IPS-20b (cell line): Measurements from ENCODE around the gene DCANP1.
"Not testable (repeated sequence)": the region's sequence is repeated elsewhere in the genome, so short reads cannot be mapped to it uniquely, and the experiment has no call there.

ENCODE experiments used
- H3K27ac ChIP-seq: one replicate; pipeline ENCODE4 v1.5.1; 2013; ENCODE audit warnings: low read length
- H3K27me3 ChIP-seq: 2 replicates; pipeline ENCODE4 v1.6.1; 2013; ENCODE audit warnings: mild to moderate bottlenecking, low read length, inconsistent platforms; ENCODE audit not compliant: insufficient read depth
- H3K36me3 ChIP-seq: 2 replicates; pipeline ENCODE4 v1.6.1; 2013; ENCODE audit warnings: low read depth, mild to moderate bottlenecking, inconsistent platforms, low read length, moderate library complexity; ENCODE audit not compliant: insufficient read depth
- H3K4me1 ChIP-seq: 2 replicates; pipeline ENCODE4 v1.6.1; 2013; ENCODE audit warnings: mild to moderate bottlenecking, control low read depth, inconsistent platforms, low read length, moderate library complexity; ENCODE audit not compliant: insufficient read depth
- H3K4me3 ChIP-seq: 2 replicates; pipeline ENCODE4 v1.5.1; 2013; ENCODE audit warnings: mild to moderate bottlenecking, low read length, inconsistent platforms
- H3K9ac ChIP-seq: 2 replicates; pipeline ENCODE4 v1.6.1; 2013; ENCODE audit warnings: low read depth, mild to moderate bottlenecking, inconsistent platforms, low read length, moderate library complexity
- H3K9me3 ChIP-seq: 2 replicates; pipeline ENCODE4 v1.6.1; 2013; ENCODE audit warnings: mild to moderate bottlenecking, low read depth, low read length, inconsistent platforms; ENCODE audit not compliant: insufficient read depth

The DCANP1 gene

GRCh38 chr5:135447298-135447929, at the start of gene DCANP1:
Gene DCANP1 (minus strand): TSS chr5:135447348. CDS start chr5:135447108, 240 bp downstream.
- H3K27ac ChIP-seq = no peak within 1 kb of the TSS
- H3K9me3 ChIP-seq = no peaks in the 10 kb centered on the region
- H3K36me3 ChIP-seq = no peaks in the 10 kb centered on the region
- no peaks in the 10 kb centered on the region for H3K4me1 ChIP-seq
- no peak within 1 kb of the TSS for H3K4me3 ChIP-seq
- H3K9ac ChIP-seq = no peak within 1 kb of the TSS
- peaks cover 49% of the 10 kb centered on the region for H3K27me3 ChIP-seq

- Histone ChIP-seq H3K27me3 (peaks cover 97% of the 10 kb centered on the region), H3K4me1 (peaks cover 18% of the 10 kb centered on the region)
- not testable (repeated sequence) for H3K4me3 ChIP-seq, H3K9ac ChIP-seq, H3K36me3 ChIP-seq, H3K9me3 ChIP-seq, H3K27ac ChIP-seq
Observed at GRCh38 chr5:135495531-135495930, 48.4 kb upstream of the DCANP1 start.

GRCh38 chr5:135494196-135494595, 47.0 kb upstream of the DCANP1 start:
- Histone ChIP-seq H3K36me3 (no peaks in the 10 kb centered on the region), H3K9me3 (no peaks in the 10 kb centered on the region), H3K4me3 (no peak overlapping the region), H3K9ac (no peak overlapping the region), H3K27me3 (peaks cover 100% of the 10 kb centered on the region), H3K27ac (no peak overlapping the region), H3K4me1 (peaks cover 26% of the 10 kb centered on the region)

- no peaks in the 10 kb centered on the region for H3K36me3 ChIP-seq
- H3K9ac ChIP-seq = no peak overlapping the region
- peaks cover 100% of the 10 kb centered on the region for H3K27me3 ChIP-seq
- peaks cover 24% of the 10 kb centered on the region for H3K4me1 ChIP-seq
- no peaks in the 10 kb centered on the region for H3K9me3 ChIP-seq
- no peak overlapping the region for H3K4me3 ChIP-seq
- no peak overlapping the region for H3K27ac ChIP-seq
Observed at GRCh38 chr5:135493406-135494180, 46.4 kb upstream of the DCANP1 start.

- Histone ChIP-seq H3K27me3 (peaks cover 100% of the 10 kb centered on the region), H3K4me1 (peaks cover 28% of the 10 kb centered on the region), H3K9me3 (no peaks in the 10 kb centered on the region), H3K27ac (no peak overlapping the region), H3K9ac (no peak overlapping the region), H3K36me3 (no peaks in the 10 kb centered on the region), H3K4me3 (peak overlapping the region; percentile 55)
Observed at GRCh38 chr5:135492319-135492626, 45.1 kb upstream of the DCANP1 start.

- Histone ChIP-seq H3K4me1 (peaks cover 28% of the 10 kb centered on the region), H3K9ac (no peak overlapping the region), H3K27ac (no peak overlapping the region), H3K4me3 (peak overlapping the region; percentile 55), H3K36me3 (no peaks in the 10 kb centered on the region), H3K9me3 (no peaks in the 10 kb centered on the region), H3K27me3 (peaks cover 100% of the 10 kb centered on the region)
Observed at GRCh38 chr5:135491552-135492318, 44.6 kb upstream of the DCANP1 start.

- no peaks in the 10 kb centered on the region for H3K36me3 ChIP-seq
- peaks cover 28% of the 10 kb centered on the region for H3K4me1 ChIP-seq
- H3K9ac ChIP-seq = no peak overlapping the region
- no peaks in the 10 kb centered on the region for H3K9me3 ChIP-seq
- peak overlapping the region; percentile 55 for H3K4me3 ChIP-seq
- H3K27ac ChIP-seq = no peak overlapping the region
- peaks cover 100% of the 10 kb centered on the region for H3K27me3 ChIP-seq
Observed at GRCh38 chr5:135491038-135491551, 43.9 kb upstream of the DCANP1 start.

- Histone ChIP-seq H3K9ac (no peak overlapping the region), H3K4me3 (peak overlapping the region; percentile 59; the same call in 1 of the 2 replicates), H3K27ac (no peak overlapping the region), H3K27me3 (peaks cover 100% of the 10 kb centered on the region), H3K36me3 (no peaks in the 10 kb centered on the region), H3K9me3 (no peaks in the 10 kb centered on the region), H3K4me1 (peaks cover 28% of the 10 kb centered on the region)
Observed at GRCh38 chr5:135490245-135491037, 43.3 kb upstream of the DCANP1 start.

- Histone ChIP-seq H3K9ac (no peak overlapping the region), H3K4me3 (peak overlapping the region; percentile 59), H3K27ac (no peak overlapping the region), H3K36me3 (no peaks in the 10 kb centered on the region), H3K9me3 (no peaks in the 10 kb centered on the region), H3K27me3 (peaks cover 100% of the 10 kb centered on the region), H3K4me1 (peaks cover 31% of the 10 kb centered on the region)
Observed at GRCh38 chr5:135489466-135490244, 42.5 kb upstream of the DCANP1 start.

GRCh38 chr5:135488727-135489465, 41.7 kb upstream of the DCANP1 start:
- Histone ChIP-seq H3K27me3 (peaks cover 100% of the 10 kb centered on the region), H3K9ac (no peak overlapping the region), H3K9me3 (no peaks in the 10 kb centered on the region), H3K27ac (no peak overlapping the region), H3K4me3 (peak overlapping the region; percentile 59; the same call in 1 of the 2 replicates), H3K4me1 (peaks cover 35% of the 10 kb centered on the region), H3K36me3 (no peaks in the 10 kb centered on the region)
